Chondrocyte (in vitro differentiated cells): ENCODE measurements around the gene ANAPC2. TPM values are rescaled to one million over a fixed set of nuclear protein-coding genes. Genes with fewer than 3 reads are reported as not detected.

Source experiments
- DNase-seq: peaks from one replicate; pipeline ENCODE4 v3.0.0; 2021; ENCODE audit warnings: mixed read lengths, low spot score
- H3K27ac Mint-ChIP-seq: one replicate; pipeline ENCODE4 v1.8.0; 2021; ENCODE audit warnings: mild to moderate bottlenecking, moderate library complexity, mixed read lengths; ENCODE audit not compliant: unreplicated experiment
- H3K27me3 Mint-ChIP-seq: 2 replicates; pipeline ENCODE4 v1.8.0; 2021; ENCODE audit warnings: low read depth, mixed read lengths
- H3K36me3 Mint-ChIP-seq: 2 replicates; pipeline ENCODE4 v1.8.0; 2021; ENCODE audit warnings: low read depth, mixed read lengths
- H3K4me1 Mint-ChIP-seq: 2 replicates; pipeline ENCODE4 v1.8.0; 2021; ENCODE audit warnings: low read depth, mild to moderate bottlenecking, mixed read lengths
- H3K4me3 Mint-ChIP-seq: one replicate; pipeline ENCODE4 v1.8.0; 2021; ENCODE audit warnings: mild to moderate bottlenecking, moderate library complexity, mixed read lengths; ENCODE audit not compliant: unreplicated experiment
- H3K9me3 Mint-ChIP-seq: 2 replicates; pipeline ENCODE4 v1.8.0; 2021; ENCODE audit warnings: low read depth, mixed read lengths
- CTCF ChIP-seq: fragments of 200-600 bp; sonication (generic); IDR thresholded peaks from 2 replicates; pipeline ENCODE4 v1.5.0; 2021; ENCODE audit warnings: antibody characterized with exemption, mild to moderate bottlenecking, moderate library complexity
- total RNA-seq: library from RNA; stranded (reverse); gene quantifications from 3 replicates; pipeline ENCODE4 v1.2.1, GENCODE V29; 2021

ANAPC2 gene
- total RNA-seq, 1 donor from 2014 or later: 41.0 TPM

DNA sequence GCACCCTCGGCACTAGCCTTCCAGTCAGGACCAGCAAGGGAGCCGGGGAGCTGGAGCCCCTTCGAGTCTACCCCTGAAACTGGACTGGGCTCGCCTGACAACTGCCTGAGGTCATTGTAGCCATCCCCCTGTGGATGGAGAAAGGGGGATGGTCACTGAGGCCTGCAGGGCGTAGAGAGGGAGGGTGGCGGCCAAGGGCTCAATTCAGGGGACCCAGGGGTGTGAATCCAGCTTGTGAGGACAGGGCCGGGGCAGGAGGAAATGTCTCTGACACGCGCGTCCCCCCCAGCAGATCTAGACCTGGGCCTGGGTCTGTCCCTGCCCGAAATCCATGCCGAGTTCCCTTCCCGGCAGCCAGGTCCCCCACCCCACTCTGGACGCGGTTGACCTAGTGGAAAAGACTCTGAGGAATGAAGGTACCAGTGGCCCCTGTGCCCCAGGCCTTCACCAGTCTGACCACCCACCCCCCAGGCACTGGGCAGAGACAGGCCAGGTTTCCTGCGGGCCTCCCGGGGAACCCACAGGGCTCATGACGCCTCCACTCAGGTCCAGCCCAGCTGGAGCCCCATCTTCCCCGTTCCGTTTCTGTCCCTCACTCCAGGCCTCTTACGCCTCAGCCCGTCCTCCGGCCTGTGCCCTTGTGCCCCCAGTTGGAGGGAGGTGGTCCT lies 43.1 kb upstream of the ANAPC2 start:
- Mint-ChIP-seq H3K9me3 (no peaks in the 10 kb centered on the region), H3K36me3 (no peaks in the 10 kb centered on the region), H3K27ac (no peak overlapping the region), H3K4me1 (peaks cover 6% of the 10 kb centered on the region), H3K4me3 (no peak overlapping the region), H3K27me3 (peaks cover 2% of the 10 kb centered on the region)
- no peak for DNase-seq
- no peak for TF ChIP-seq CTCF

GRCh38 chr9:137230705-137231371 lies 42.5 kb upstream of the ANAPC2 start, which contains the start of gene SLC34A3:
SLC34A3 (plus strand) TSS chr9:137230901; CDS start chr9:137231703, 802 bp downstream.
- no peaks in the 10 kb centered on the region for H3K36me3 Mint-ChIP-seq
- no peak for DNase-seq
- H3K4me1 Mint-ChIP-seq: peaks cover 6% of the 10 kb centered on the region
- H3K4me3 Mint-ChIP-seq: no peak within 1 kb of the TSS
- no peak for TF ChIP-seq CTCF
- peaks cover 2% of the 10 kb centered on the region for H3K27me3 Mint-ChIP-seq
- H3K27ac Mint-ChIP-seq: no peak within 1 kb of the TSS
- no peaks in the 10 kb centered on the region for H3K9me3 Mint-ChIP-seq

GRCh38 chr9:137229903-137230704 lies 41.7 kb upstream of the ANAPC2 start:
- peaks cover 6% of the 10 kb centered on the region for H3K4me1 Mint-ChIP-seq
- no peak for TF ChIP-seq CTCF
- H3K9me3 Mint-ChIP-seq: no peaks in the 10 kb centered on the region
- H3K4me3 Mint-ChIP-seq: no peak overlapping the region
- DNase-seq: no peak
- H3K36me3 Mint-ChIP-seq: no peaks in the 10 kb centered on the region
- H3K27me3 Mint-ChIP-seq: peaks cover 2% of the 10 kb centered on the region
- H3K27ac Mint-ChIP-seq: no peak overlapping the region

GRCh38 chr9:137228968-137229896 lies 40.9 kb upstream of the ANAPC2 start:
- DNase-seq: no peak
- no peak overlapping the region for H3K27ac Mint-ChIP-seq
- no peaks in the 10 kb centered on the region for H3K9me3 Mint-ChIP-seq
- H3K4me3 Mint-ChIP-seq: no peak overlapping the region
- no peak for TF ChIP-seq CTCF
- peaks cover 2% of the 10 kb centered on the region for H3K27me3 Mint-ChIP-seq
- no peaks in the 10 kb centered on the region for H3K36me3 Mint-ChIP-seq
- peaks cover 6% of the 10 kb centered on the region for H3K4me1 Mint-ChIP-seq
